ENCODE results near the gene ADCY3.
"Not testable (repeated sequence)": the region's sequence is repeated elsewhere in the genome, so short reads cannot be mapped to it uniquely, and the experiment has no call there.

ADCY3 gene

DNA sequence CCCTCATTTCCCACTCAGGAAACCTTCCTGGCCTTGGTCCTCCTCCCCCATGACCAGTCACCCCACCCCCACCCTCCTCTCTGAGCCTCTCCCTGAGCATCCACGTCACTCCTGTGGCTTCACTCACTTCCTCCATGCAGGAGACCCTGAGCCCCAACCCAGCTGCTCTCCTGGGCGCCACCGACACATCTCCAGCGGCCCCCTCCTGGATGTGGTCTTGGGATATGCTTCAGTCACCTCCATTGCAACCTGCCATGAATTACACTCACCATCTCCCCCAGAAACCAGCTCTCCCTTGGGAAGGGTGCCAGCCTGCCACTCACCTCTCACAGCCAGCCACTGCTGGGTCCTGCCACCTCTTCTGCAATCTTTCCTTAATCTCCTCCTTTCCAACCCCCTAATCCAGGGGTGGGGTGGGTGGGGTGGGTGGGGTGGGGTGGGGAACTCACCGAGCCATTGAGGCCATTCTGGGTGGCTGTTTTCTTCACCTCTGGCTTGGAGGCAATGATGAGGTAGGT lies 82.0 kb downstream of the ADCY3 start:
- no peak overlapping the region for H3K4me3 ChIP-seq
- no peak overlapping the region for H3K9ac ChIP-seq
- H3K27me3 ChIP-seq: no peaks in the 10 kb centered on the region
- peaks cover 86% of the 10 kb centered on the region for H3K36me3 ChIP-seq
- H3K4me2 ChIP-seq: no peak overlapping the region; the same call in 1 of the 2 replicates
- H3K9me3 ChIP-seq: no peaks in the 10 kb centered on the region
- no peak overlapping the region for H3K27ac ChIP-seq
- H3K4me1 ChIP-seq: peaks cover 4% of the 10 kb centered on the region
- TF ChIP-seq Cebpa-rat (IDR thresholded peaks at IDR 0.05): no peak
- no peaks in the 10 kb centered on the region for H4K20me1 ChIP-seq

DNA sequence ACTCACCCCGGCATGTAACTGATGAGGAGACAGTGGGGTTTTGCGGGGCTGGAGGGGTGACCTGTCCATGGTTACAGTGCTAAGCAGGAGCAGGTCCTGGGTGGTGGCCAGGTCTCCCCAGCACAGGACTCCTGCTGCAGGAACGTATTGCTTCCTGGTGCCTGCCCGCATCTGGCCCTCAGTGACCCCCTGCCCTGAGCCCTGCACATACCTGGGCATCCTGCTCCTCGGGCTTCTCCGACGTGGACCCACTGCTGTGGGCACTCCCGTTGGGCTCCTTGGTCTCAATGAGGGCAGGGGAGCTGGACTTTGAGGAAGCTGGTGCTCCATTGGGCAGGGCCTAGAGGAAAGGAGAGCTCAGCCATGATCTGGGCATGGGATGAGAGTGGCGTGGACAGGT lies 83.3 kb downstream of the ADCY3 start:
- H3K36me3 ChIP-seq: peaks cover 76% of the 10 kb centered on the region
- H4K20me1 ChIP-seq: no peaks in the 10 kb centered on the region
- H3K4me1 ChIP-seq: peaks cover 4% of the 10 kb centered on the region
- no peak overlapping the region for H3K9ac ChIP-seq
- TF ChIP-seq Cebpa-rat (IDR thresholded peaks at IDR 0.05): no peak
- H3K27me3 ChIP-seq: no peaks in the 10 kb centered on the region
- H3K27ac ChIP-seq: no peak overlapping the region
- H3K4me2 ChIP-seq: no peak overlapping the region
- H3K4me3 ChIP-seq: no peak overlapping the region
- no peaks in the 10 kb centered on the region for H3K9me3 ChIP-seq

DNA sequence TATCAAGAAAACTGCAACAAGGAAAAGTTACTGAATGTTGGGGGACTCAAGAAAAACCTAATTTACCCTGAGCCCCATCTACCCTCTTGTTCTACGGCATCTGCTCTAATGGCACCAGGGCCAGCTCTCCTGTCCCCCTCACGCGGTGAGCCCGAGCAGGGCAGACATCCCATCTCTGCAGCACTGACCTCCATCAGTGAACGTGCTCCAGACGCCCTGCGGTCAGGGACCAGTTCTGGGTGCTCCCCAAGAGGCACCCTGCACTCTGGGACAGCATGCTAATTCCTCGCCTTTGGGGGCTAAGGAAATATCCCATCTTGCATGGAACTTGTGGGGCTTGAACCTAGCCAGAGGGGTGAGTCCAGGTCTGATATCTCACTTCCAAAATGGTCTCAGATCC lies 83.8 kb downstream of the ADCY3 start:
- no peaks in the 10 kb centered on the region for H3K9me3 ChIP-seq
- no peak overlapping the region for H3K4me2 ChIP-seq
- H4K20me1 ChIP-seq: no peaks in the 10 kb centered on the region
- no peak for TF ChIP-seq Cebpa-rat (IDR thresholded peaks at IDR 0.05)
- H3K27me3 ChIP-seq: no peaks in the 10 kb centered on the region
- peaks cover 74% of the 10 kb centered on the region for H3K36me3 ChIP-seq
- H3K4me3 ChIP-seq: no peak overlapping the region
- H3K4me1 ChIP-seq: peaks cover 4% of the 10 kb centered on the region
- no peak overlapping the region for H3K9ac ChIP-seq
- H3K27ac ChIP-seq: no peak overlapping the region

DNA sequence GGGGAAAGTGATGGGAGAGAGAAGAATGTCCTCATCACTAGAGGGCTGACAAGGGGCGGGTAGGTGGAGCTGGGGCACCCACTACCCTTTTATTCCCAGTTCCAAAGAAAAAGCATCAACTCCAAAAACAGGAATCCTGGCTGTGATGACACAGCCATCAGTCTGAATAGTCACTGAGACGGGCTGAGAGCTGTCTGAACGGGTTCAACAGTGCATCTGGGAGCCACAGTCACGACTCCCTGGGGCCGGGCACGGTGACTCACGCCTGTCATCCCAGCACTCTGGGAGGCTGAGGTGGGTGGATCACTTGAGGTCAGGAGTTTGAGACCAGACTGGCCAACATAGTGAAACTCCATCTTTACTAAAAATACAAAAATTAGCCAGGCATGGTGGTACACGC lies 84.6 kb downstream of the ADCY3 start:
- H4K20me1 ChIP-seq, H3K4me1 ChIP-seq, H3K4me3 ChIP-seq, H3K9me3 ChIP-seq, H3K4me2 ChIP-seq, H3K27me3 ChIP-seq, H3K9ac ChIP-seq, H3K27ac ChIP-seq: not testable (repeated sequence)
- H3K36me3 ChIP-seq: peaks cover 74% of the 10 kb centered on the region

DNA sequence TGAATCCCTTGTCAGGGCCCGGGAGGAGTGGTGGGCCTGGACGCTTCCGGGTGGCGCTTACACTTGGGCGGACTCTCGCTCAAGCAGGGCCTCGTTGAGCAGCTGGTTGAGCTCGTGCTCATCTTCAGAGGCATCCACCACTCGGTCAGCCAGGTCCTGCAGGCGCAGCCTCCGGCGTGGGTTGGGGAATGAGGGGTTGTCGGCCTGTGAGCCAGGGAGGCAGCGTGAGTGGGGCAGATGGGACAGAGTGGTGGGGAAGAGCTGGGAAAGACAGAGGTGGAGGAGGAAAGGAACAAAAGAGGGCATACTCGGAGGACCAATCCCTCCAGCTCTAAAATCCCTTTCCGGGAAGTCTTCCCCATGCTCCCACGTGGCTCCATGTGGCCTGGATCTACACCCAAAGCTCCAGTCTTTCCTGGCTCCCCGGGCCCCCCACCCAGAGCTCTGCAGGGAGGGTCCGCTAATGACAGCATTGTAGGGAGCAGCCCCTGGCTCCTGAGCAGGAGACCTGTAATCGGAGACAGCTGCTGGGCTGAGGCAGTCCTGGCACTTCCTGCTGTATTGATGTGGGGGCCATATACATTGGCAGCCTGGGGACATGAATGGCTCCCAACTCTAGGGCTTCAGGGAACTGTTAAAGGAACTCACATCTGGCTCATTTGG lies 85.2 kb downstream of the ADCY3 start:
- Histone ChIP-seq H3K36me3 (peaks cover 72% of the 10 kb centered on the region), H3K9me3 (no peaks in the 10 kb centered on the region), H4K20me1 (no peaks in the 10 kb centered on the region), H3K4me1 (peaks cover 4% of the 10 kb centered on the region), H3K4me3 (no peak overlapping the region), H3K27me3 (no peaks in the 10 kb centered on the region), H3K9ac (no peak overlapping the region), H3K4me2 (no peak overlapping the region), H3K27ac (no peak overlapping the region)
- TF ChIP-seq Cebpa-rat (IDR thresholded peaks at IDR 0.05): no peak

DNA sequence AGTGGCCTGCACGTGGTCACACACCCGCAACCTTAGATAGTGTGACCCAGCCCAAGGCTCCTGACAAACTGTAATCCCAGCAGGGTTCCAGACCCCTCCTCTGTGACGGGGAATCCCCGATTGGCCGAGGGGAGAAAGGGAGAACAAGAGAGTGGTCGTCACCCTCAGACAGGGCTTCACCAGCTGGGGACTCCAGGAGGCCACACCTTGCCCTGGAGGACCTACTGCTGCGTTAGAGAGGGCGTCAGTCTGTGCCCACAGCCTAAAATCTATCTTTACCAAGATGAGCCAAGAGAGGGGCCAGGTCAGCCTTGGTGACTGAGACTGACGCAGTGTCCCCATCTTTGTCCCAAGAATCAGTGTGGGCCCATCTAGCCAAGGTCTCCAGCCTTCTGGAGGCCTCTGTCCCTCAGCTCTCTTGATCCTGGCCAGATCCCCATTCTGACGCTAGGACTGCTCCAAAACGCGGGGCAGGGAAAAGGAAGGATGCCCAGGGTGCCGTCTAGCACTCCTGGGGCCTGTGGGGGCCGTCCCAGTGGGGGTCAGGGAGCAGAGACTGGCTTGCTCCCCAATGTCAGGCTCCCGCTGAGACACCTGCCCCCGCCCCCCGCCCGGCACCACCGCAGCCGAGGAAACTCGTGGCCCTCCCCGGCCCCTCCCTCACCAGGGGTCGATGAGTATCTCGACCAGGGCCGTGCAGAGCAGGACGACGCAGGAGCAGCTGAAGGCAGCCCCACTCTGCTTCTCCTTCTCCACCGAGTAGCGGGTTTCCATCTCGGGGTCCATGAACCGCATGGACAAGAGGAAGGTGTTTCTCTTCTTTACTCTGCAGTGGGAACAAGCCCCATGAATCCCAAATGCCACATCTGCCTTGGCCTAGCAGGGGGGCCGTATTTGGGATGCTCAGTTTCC lies 86.0 kb downstream of the ADCY3 start:
- H3K4me1 ChIP-seq: peaks cover 4% of the 10 kb centered on the region
- no peak overlapping the region for H3K4me2 ChIP-seq
- no peak overlapping the region for H3K27ac ChIP-seq
- H3K27me3 ChIP-seq: no peaks in the 10 kb centered on the region
- no peaks in the 10 kb centered on the region for H4K20me1 ChIP-seq
- H3K9ac ChIP-seq: no peak overlapping the region
- no peaks in the 10 kb centered on the region for H3K9me3 ChIP-seq
- no peak for TF ChIP-seq Cebpa-rat (IDR thresholded peaks at IDR 0.05)
- peaks cover 67% of the 10 kb centered on the region for H3K36me3 ChIP-seq
- no peak overlapping the region for H3K4me3 ChIP-seq

DNA sequence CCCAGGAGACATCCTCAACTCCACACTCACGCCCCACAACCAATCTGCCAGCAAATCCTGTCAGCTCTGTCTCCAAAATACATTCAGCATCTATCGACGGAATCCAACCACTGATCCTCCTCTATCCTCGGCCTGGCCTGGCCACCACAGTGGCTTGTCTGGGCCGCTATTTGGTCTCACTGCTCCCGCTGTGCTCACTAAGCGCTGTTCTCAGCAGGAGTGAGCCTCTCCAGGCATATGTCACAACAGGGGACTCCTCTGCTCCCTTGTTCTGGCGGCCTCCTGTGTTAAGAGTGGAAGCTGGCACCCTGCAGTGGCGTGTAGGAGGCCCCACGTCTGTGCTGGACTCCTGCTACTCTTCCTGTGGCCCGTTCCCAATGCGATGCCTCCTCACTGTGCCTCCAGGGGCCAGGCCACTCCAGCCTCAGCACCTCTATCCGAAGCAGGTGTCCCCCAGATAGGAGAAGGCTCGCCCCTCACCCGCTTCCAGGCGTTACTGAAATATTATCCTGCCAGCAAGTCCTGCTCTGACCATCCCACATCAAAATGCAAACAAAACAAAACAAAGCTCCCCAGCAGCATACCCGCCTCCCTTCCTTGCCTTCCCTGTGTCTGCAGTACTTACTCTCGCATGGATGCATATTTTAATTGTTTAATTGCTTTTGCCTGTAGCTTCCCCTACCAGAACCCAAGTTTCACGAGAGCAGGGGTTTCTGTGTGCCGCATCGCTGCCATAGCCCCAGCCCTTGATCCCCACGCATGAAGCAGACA lies 86.9 kb downstream of the ADCY3 start:
- Histone ChIP-seq H3K9ac (no peak overlapping the region), H3K27me3 (no peaks in the 10 kb centered on the region), H3K4me1 (peaks cover 1% of the 10 kb centered on the region; the same call in 1 of the 2 replicates), H3K9me3 (no peaks in the 10 kb centered on the region), H3K36me3 (peaks cover 67% of the 10 kb centered on the region), H3K4me2 (no peak overlapping the region), H3K4me3 (no peak overlapping the region), H4K20me1 (0 out of 2 replicates have a peak, but pooled peaks cover 6% of the 10 kb centered on the region), H3K27ac (no peak overlapping the region)
- no peak for TF ChIP-seq Cebpa-rat (IDR thresholded peaks at IDR 0.05)

DNA sequence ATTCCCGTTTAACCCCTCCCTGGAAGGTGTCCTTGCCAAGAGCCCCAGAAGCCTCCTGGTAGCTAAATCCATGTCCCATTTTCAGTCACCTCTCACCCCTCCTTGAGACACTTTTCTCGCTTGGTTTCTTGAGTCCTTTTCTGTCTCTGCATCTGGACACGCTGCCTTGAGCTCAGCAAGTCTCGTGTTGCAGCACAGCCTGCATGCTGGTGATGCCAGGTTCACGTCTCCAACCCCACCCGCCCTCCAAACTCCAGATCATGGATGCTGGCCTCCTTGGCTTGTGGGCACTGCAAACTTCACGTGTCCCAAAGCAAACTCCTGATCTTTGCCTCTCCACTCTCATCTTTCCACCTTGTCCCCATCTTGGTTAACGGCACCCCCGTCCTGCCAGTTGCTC lies 87.5 kb downstream of the ADCY3 start:
- Histone ChIP-seq H3K27me3 (no peaks in the 10 kb centered on the region), H3K9ac (no peak overlapping the region), H3K4me1 (peaks cover 7% of the 10 kb centered on the region), H3K36me3 (peaks cover 65% of the 10 kb centered on the region), H3K27ac (no peak overlapping the region), H3K4me3 (no peak overlapping the region), H3K9me3 (no peaks in the 10 kb centered on the region), H4K20me1 (0 out of 2 replicates have a peak, but pooled peaks cover 6% of the 10 kb centered on the region), H3K4me2 (no peak overlapping the region)
- TF ChIP-seq Cebpa-rat (IDR thresholded peaks at IDR 0.05): no peak

DNA sequence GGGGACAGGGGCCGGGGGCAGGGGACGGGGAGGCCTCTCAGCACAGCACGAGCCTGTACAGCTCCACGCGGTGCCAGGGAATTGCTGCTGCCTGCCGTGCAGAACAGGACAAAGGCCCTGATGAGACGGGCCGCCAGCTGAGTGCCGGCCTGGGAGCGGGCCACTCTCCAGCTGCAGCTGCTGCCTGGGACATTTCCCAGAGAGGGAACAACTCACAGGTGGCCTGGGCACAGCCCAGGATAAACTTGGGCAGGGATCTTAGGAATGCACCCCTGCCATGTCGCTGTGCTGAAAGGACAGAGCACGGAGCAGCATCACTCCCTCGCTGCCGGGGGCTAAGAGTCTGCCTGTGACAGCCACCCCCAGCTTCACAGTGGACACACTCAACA lies 88.0 kb downstream of the ADCY3 start:
- Histone ChIP-seq H3K4me2 (no peak overlapping the region), H3K9me3 (no peaks in the 10 kb centered on the region), H3K4me3 (no peak overlapping the region), H4K20me1 (0 out of 2 replicates have a peak, but pooled peaks cover 6% of the 10 kb centered on the region), H3K27ac (no peak overlapping the region), H3K36me3 (peaks cover 64% of the 10 kb centered on the region), H3K27me3 (no peaks in the 10 kb centered on the region), H3K9ac (no peak overlapping the region), H3K4me1 (peaks cover 12% of the 10 kb centered on the region)
- no peak for TF ChIP-seq Cebpa-rat (IDR thresholded peaks at IDR 0.05)

Measured in BLaER1 (cell line).